GM10266 (cell line): ENCODE data around the gene MARK4.

Experiments
- DNase-seq: peaks from one replicate; pipeline ENCODE4 v3.0.0; 2012; ENCODE audit errors: extremely low spot score
- TF ChIP-seq, protein P1 (sequence below): IDR thresholded peaks from 2 replicates; pipeline ENCODE4 v1.5.1; 2012; ENCODE audit warnings: mild to moderate bottlenecking, low read depth; ENCODE audit not compliant: control insufficient read depth, insufficient read depth; ENCODE audit errors: missing control alignments

MARK4 gene

DNA sequence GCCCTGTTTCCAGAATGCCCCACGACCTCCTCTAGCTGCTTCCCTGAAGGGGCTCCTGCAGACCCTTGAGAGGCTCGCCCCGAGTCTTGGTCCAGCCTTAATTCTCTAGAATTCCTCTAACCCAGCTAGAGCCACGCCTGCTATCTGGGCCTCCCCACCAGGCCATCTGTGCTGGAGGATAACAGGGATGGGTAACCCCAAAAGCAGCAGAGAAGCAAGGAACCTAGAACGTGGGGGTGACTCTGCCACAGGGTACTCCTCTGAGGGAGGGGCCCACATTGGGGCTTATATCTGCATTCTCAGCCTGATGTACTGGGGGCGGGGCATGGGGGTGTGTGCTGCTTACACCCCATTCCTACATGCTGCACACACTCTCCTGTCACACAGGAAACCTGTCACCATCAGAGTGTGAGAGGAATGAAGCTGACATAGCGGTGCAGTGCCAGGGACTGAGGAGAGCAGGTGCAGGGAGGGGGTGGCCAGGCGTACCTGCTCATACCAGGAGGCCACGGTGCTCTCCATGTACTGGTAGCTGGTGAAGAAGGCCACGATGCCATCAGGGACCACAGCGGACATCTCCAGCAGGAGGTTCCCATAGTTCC is 103.3 kb downstream of the MARK4 start:
- DNase-seq, result no peak
- TF ChIP-seq, protein P1, sequence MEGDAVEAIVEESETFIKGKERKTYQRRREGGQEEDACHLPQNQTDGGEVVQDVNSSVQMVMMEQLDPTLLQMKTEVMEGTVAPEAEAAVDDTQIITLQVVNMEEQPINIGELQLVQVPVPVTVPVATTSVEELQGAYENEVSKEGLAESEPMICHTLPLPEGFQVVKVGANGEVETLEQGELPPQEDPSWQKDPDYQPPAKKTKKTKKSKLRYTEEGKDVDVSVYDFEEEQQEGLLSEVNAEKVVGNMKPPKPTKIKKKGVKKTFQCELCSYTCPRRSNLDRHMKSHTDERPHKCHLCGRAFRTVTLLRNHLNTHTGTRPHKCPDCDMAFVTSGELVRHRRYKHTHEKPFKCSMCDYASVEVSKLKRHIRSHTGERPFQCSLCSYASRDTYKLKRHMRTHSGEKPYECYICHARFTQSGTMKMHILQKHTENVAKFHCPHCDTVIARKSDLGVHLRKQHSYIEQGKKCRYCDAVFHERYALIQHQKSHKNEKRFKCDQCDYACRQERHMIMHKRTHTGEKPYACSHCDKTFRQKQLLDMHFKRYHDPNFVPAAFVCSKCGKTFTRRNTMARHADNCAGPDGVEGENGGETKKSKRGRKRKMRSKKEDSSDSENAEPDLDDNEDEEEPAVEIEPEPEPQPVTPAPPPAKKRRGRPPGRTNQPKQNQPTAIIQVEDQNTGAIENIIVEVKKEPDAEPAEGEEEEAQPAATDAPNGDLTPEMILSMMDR, result no peak
